ENCODE results near the gene CYP2W1. TPM values are rescaled to one million over a fixed set of nuclear protein-coding genes. Genes with fewer than 3 reads are reported as not detected.

Gene CYP2W1
- total and polyA plus RNA-seq, 2 donors (not counting 3 experiments of a cell fraction or from before 2014, with no cell fraction given), result not detected

DNA sequence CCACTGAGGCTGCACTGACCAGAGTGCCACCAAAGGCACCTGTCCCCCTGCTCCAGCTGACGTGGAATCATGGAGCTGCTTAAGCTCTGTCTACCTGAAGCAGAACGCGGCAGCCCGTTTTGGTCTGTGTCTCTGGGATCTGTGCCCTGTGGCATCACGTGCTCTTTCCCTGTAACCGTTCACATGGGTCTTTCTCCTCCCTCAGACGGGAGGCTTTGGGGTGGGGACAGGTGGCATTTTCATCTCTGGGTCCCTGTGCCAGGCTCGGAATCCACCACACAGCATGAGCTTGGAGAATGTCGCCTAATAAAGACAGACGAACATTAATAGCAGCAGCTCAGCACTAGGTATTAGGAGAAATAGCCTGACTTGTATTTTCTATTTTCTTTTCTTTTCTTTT, 26.9 kb upstream of the CYP2W1 start:
- no peak overlapping the region for H3K4me2 ChIP-seq (ENCODE audit: insufficient read depth, low read length)
- H3K27ac ChIP-seq (ENCODE audit: insufficient read depth, low read depth, low read length), result no peak overlapping the region
- no peaks in the 10 kb centered on the region for H3K4me1 ChIP-seq (ENCODE audit: control insufficient read depth, extremely low read depth, insufficient read depth, low read length)
- dilution Hi-C loops (cut with MboI; ENCODE audit: extremely low pct_ligation_motif_present, low sequenced_read_pairs), result no loop called here
- CTCF ChIA-PET, result no interaction called here
- no peak for TF ChIP-seq POLR2AphosphoS5 (IDR thresholded peaks at IDR 0.05; ENCODE audit: insufficient read depth, low read depth, low read length)
- POLR2A ChIA-PET, result no interaction called here
- no peaks in the 10 kb centered on the region for H3K9me3 ChIP-seq (replicated peaks; ENCODE audit: control insufficient read depth, insufficient read depth, low read length)
- H3K79me2 ChIP-seq (ENCODE audit: control insufficient read depth, insufficient read depth, low read length), result no peaks in the 10 kb centered on the region
- H3K36me3 ChIP-seq (ENCODE audit: control insufficient read depth in 2 of 2, extremely low read depth in 1 of 2, insufficient read depth in 2 of 2, low read length in 2 of 2), result no peaks in the 10 kb centered on the region
- H3K9ac ChIP-seq (replicated peaks; ENCODE audit: extremely low read depth, insufficient read depth, low read length), result no peak overlapping the region
- H4K20me1 ChIP-seq (replicated peaks; ENCODE audit: control insufficient read depth, extremely low read depth, insufficient read depth, low read length), result no peaks in the 10 kb centered on the region
- no peak overlapping the region for H2AFZ ChIP-seq (ENCODE audit: low read depth, low read length)
- H3K27me3 ChIP-seq (ENCODE audit: control insufficient read depth in 2 of 2, insufficient read depth in 2 of 2, low read length in 2 of 2), result peaks cover 2 to 4% of the 10 kb centered on the region in 2 experiments
- no TSS peak for BruUV-seq (replicated peaks)
- no peak overlapping the region for H3K4me3 ChIP-seq (replicated peaks in 1 of 3; ENCODE audit: insufficient read depth in 1 of 3, low read depth in 1 of 3, low read length in 3 of 3)
- DNase-seq (ENCODE audit: low read depth, low spot score) (no peak), FAIRE-seq (no peak)
- no peaks in the 10 kb centered on the region for H3K9me1 ChIP-seq (replicated peaks; ENCODE audit: control insufficient read depth, extremely low read depth, insufficient read depth, low read length)
- intact Hi-C loops (cut with micrococcal nuclease), result no loop called here

DNA sequence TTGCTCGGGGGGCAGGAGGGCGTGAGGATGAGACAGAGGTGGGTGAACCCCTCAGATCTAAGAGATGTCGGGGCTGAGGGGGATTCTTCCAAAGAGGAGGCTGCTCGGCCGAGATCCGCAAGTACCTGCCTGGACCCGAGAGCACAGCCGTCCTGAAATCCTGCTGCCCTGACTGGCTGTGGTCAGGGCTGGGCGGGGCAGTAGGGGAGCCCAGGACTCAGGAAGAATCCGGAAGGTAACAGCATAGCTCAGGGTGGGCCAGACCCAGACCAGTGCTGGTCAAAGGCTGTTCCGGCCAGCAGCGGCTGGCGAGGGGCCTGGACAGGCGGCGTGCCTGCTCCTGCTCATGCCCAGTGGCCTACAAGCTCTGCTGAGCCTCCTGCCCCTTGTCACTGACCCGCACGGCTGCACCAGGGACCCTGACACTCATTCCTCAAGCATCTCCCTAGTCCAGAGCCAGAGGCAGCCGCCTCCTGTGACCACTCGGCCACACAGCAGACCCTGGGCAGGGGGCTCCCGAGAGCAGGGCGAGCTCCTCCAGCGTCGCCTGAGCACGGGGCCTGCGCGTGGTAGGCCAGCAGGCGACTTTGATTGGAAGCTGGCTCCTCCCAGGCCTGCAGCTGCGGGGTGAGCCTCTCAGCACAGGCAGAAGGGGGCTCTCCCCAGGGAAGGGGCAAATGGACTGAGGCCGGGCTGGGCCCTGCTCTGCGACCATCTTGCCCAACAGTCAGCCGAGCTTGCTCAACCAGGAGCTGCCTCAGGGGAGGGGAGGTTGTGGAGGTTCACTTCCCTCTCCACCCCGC, 25.4 kb upstream of the CYP2W1 start:
- FAIRE-seq (no peak), DNase-seq (ENCODE audit: low read depth, low spot score) (no peak)
- Histone ChIP-seq H3K9ac (replicated peaks; ENCODE audit: extremely low read depth, insufficient read depth, low read length) (no peak overlapping the region), H3K4me2 (ENCODE audit: insufficient read depth, low read length) (no peak overlapping the region), H2AFZ (ENCODE audit: low read depth, low read length) (no peak overlapping the region), H3K79me2 (ENCODE audit: control insufficient read depth, insufficient read depth, low read length) (no peaks in the 10 kb centered on the region), H3K9me1 (replicated peaks; ENCODE audit: control insufficient read depth, extremely low read depth, insufficient read depth, low read length) (no peaks in the 10 kb centered on the region), H3K27me3 (ENCODE audit: control insufficient read depth in 2 of 2, insufficient read depth in 2 of 2, low read length in 2 of 2) (peaks cover 2 to 4% of the 10 kb centered on the region in 2 experiments), H3K4me3 (replicated peaks in 1 of 3; ENCODE audit: insufficient read depth in 1 of 3, low read depth in 1 of 3, low read length in 3 of 3) (no peak overlapping the region), H3K36me3 (ENCODE audit: control insufficient read depth in 2 of 2, extremely low read depth in 1 of 2, insufficient read depth in 2 of 2, low read length in 2 of 2) (no peaks in the 10 kb centered on the region), H3K9me3 (replicated peaks; ENCODE audit: control insufficient read depth, insufficient read depth, low read length) (no peaks in the 10 kb centered on the region), H3K4me1 (ENCODE audit: control insufficient read depth, extremely low read depth, insufficient read depth, low read length) (no peaks in the 10 kb centered on the region), H4K20me1 (replicated peaks; ENCODE audit: control insufficient read depth, extremely low read depth, insufficient read depth, low read length) (no peaks in the 10 kb centered on the region), H3K27ac (ENCODE audit: insufficient read depth, low read depth, low read length) (no peak overlapping the region)
- dilution Hi-C loops (cut with MboI; ENCODE audit: extremely low pct_ligation_motif_present, low sequenced_read_pairs) (no loop called here), intact Hi-C loops (cut with micrococcal nuclease) (no loop called here)
- POLR2A ChIA-PET, result interaction anchor here (1.2 kb wide), 1 partner anchor 9 kb away, joined by 3 read pairs; no protein-coding TSS in a partner anchor
- TF ChIP-seq EZH2 (IDR thresholded peaks at IDR 0.05; ENCODE audit: borderline replicate concordance, low read depth, low read length, severe bottlenecking) (no peak), MYC (IDR thresholded peaks at IDR 0.05; ENCODE audit: low read depth, low read length) (no peak), POLR2AphosphoS5 (IDR thresholded peaks at IDR 0.05; ENCODE audit: insufficient read depth, low read depth, low read length) (no peak), POLR2A (IDR thresholded peaks at IDR 0.05; ENCODE audit: low read depth, low read length) (no peak), JUN (IDR thresholded peaks at IDR 0.05; ENCODE audit: borderline replicate concordance, insufficient read depth, insufficient read length, low read depth) (no peak)
- TF ChIP-seq, protein P1, sequence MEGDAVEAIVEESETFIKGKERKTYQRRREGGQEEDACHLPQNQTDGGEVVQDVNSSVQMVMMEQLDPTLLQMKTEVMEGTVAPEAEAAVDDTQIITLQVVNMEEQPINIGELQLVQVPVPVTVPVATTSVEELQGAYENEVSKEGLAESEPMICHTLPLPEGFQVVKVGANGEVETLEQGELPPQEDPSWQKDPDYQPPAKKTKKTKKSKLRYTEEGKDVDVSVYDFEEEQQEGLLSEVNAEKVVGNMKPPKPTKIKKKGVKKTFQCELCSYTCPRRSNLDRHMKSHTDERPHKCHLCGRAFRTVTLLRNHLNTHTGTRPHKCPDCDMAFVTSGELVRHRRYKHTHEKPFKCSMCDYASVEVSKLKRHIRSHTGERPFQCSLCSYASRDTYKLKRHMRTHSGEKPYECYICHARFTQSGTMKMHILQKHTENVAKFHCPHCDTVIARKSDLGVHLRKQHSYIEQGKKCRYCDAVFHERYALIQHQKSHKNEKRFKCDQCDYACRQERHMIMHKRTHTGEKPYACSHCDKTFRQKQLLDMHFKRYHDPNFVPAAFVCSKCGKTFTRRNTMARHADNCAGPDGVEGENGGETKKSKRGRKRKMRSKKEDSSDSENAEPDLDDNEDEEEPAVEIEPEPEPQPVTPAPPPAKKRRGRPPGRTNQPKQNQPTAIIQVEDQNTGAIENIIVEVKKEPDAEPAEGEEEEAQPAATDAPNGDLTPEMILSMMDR (IDR thresholded peaks at IDR 0.05; ENCODE audit: extremely low read depth in 1 of 2, insufficient read depth in 1 of 2, low read depth in 1 of 2, low read length in 2 of 2), result no peak
- TF ChIP-seq, protein P2, sequence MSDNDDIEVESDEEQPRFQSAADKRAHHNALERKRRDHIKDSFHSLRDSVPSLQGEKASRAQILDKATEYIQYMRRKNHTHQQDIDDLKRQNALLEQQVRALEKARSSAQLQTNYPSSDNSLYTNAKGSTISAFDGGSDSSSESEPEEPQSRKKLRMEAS (IDR thresholded peaks at IDR 0.05; ENCODE audit: insufficient read depth, insufficient read length), result no peak
- no TSS peak for BruUV-seq (replicated peaks)
- CTCF ChIA-PET, result interaction anchor here (1.5 kb wide), 1 partner anchor 15 kb away, joined by 4 read pairs; no protein-coding TSS in a partner anchor

Measured in endothelial cell of umbilical vein (primary cell).